MM.1S (cell line): ENCODE data around the gene GPC3.

Experiments used
- CTCF ChIP-seq: fragments of 300-600 bp; sonication (generic); IDR thresholded peaks from 2 replicates; pipeline ENCODE4 v1.5.1; 2016; ENCODE audit warnings: antibody characterized with exemption, low read length, mixed read lengths
- EZH2 ChIP-seq: fragments of 300-600 bp; sonication (generic); optimal IDR thresholded peaks from 2 replicates; pipeline ENCODE3; 2017; ENCODE audit warnings: low read depth, mild to moderate bottlenecking, antibody characterized with exemption, low read length, mixed read lengths
- EZH2phosphoT487 ChIP-seq: fragments of 300-600 bp; sonication (generic); IDR thresholded peaks from 2 replicates; pipeline ENCODE4 v1.6.1; 2018; ENCODE audit warnings: antibody characterized with exemption, low read length

DNA sequence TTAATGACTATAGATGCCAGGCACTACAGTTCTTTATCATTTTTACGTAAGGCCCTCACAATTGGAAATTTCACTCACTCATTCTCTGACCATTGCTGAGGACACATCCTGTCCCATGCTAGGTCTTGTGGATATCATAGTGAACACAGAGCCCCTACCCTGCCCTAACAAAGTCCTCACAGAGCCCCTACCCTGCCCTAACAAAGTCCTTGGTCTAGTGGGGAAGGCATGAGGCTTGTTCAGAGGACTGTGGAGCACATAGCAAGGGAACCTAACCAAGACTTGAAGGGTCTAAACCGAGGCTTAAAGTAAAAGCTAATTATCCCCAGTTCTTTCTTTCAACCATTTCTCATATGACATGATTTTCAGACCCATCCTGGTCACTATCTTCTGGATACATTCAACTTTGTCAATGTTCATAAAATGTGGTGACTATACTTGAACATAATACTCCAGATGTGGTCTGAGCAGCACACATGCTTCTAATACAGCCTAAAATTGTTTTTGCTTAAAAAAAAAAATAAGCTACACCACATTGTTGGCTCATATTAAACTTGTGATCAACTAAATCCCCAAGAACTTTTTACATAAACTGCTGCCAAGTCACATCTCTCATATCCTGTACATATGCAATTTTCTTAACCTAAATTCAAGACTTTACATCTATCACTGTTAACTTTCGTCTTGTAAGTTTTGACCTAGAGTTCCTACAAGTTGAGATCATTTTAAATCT lies 77.0 kb downstream of the GPC3 start:
- TF ChIP-seq CTCF (no peak), EZH2 (no peak), EZH2phosphoT487 (no peak)
